HepG2 (cell line): ENCODE measurements around the gene ALB. TPM values are rescaled to one million over a fixed set of nuclear protein-coding genes. Genes with fewer than 3 reads are reported as not detected.

Experiments
- CC2D1A ChIP-seq: sonication (generic); formaldehyde crosslinking; IDR thresholded peaks from 2 replicates; pipeline ENCODE4 v1.8.1; 2023; ENCODE audit warnings: mild to moderate bottlenecking, missing genetic modification reagents
- CHD4 ChIP-seq: fragments of 200-600 bp; sonication (generic); IDR thresholded peaks from 2 replicates; pipeline ENCODE4 v1.7.0; 2017; ENCODE audit warnings: mild to moderate bottlenecking, low read length, borderline replicate concordance
- ELF1 ChIP-seq: sonication (generic); formaldehyde crosslinking; IDR thresholded peaks from 2 replicates; pipeline ENCODE4 v1.4.0; 2020; ENCODE audit warnings: missing genetic modification reagents
- FIP1L1 ChIP-seq: fragments of 200-400 bp; formaldehyde crosslinking; IDR thresholded peaks from 2 replicates; pipeline ENCODE4 v1.6.1; 2018; ENCODE audit warnings: low read depth, mild to moderate bottlenecking, low read length, moderate library complexity, borderline replicate concordance; ENCODE audit not compliant: insufficient read depth
- HNRNPK ChIP-seq: fragments of 200-400 bp; formaldehyde crosslinking; IDR thresholded peaks from 2 replicates; pipeline ENCODE4 v1.6.1; 2018; ENCODE audit warnings: low read length, low read depth, moderate library complexity, mild to moderate bottlenecking; ENCODE audit not compliant: poor library complexity, severe bottlenecking
- ISL2 ChIP-seq: sonication (generic); formaldehyde crosslinking; IDR thresholded peaks from 2 replicates; pipeline ENCODE4 v1.5.0; 2020; ENCODE audit warnings: missing genetic modification reagents
- KLF13 ChIP-seq: sonication (generic); formaldehyde crosslinking; IDR thresholded peaks from 2 replicates; pipeline ENCODE4 v1.4.0; 2020; ENCODE audit warnings: mild to moderate bottlenecking, missing genetic modification reagents
- NR2F2 ChIP-seq: IDR thresholded peaks from 2 replicates; pipeline ENCODE4 v1.6.1; 2012; ENCODE audit warnings: low read depth, inconsistent platforms, borderline replicate concordance
- NRL ChIP-seq: sonication (generic); formaldehyde crosslinking; IDR thresholded peaks from 2 replicates; pipeline ENCODE4 v1.5.0; 2020; ENCODE audit warnings: missing genetic modification reagents, mild to moderate bottlenecking, moderate library complexity, borderline replicate concordance
- THAP11 ChIP-seq: IDR thresholded peaks from 2 replicates; pipeline ENCODE4 v1.6.1; 2016; ENCODE audit warnings: missing biosample characterization, missing genetic modification reagents
- ZFP62 ChIP-seq: sonication (generic); formaldehyde crosslinking; IDR thresholded peaks from 2 replicates; pipeline ENCODE4 v1.4.0; 2020; ENCODE audit warnings: missing genetic modification reagents
- ZMAT3 ChIP-seq: sonication (generic); formaldehyde crosslinking; conservative IDR thresholded peaks from 2 replicates; pipeline ENCODE4 v1.7.0; 2021; ENCODE audit warnings: missing genetic modification reagents
- ZNF12 ChIP-seq: sonication (generic); formaldehyde crosslinking; IDR thresholded peaks from 2 replicates; pipeline ENCODE4 v1.5.0; 2020; ENCODE audit warnings: missing genetic modification reagents
- ZNF33A ChIP-seq: sonication (generic); formaldehyde crosslinking; IDR thresholded peaks from 2 replicates; pipeline ENCODE4 v1.5.1; 2020; ENCODE audit warnings: missing genetic modification reagents, mild to moderate bottlenecking, moderate library complexity, borderline replicate concordance
- ZNF567 ChIP-seq: sonication (generic); formaldehyde crosslinking; IDR thresholded peaks from 2 replicates; pipeline ENCODE4 v1.8.1; 2023; ENCODE audit warnings: mild to moderate bottlenecking, missing genetic modification reagents, borderline replicate concordance
- ZNF589 ChIP-seq: sonication (generic); formaldehyde crosslinking; conservative IDR thresholded peaks from 2 replicates; pipeline ENCODE4 v1.8.0; 2022; ENCODE audit warnings: mild to moderate bottlenecking, moderate library complexity, missing genetic modification reagents
- ZNF660 ChIP-seq: sonication (generic); formaldehyde crosslinking; IDR thresholded peaks from 2 replicates; pipeline ENCODE4 v1.5.1; 2020; ENCODE audit warnings: mild to moderate bottlenecking, low read depth, missing genetic modification reagents, borderline replicate concordance
- ZNF788 ChIP-seq: sonication (generic); formaldehyde crosslinking; IDR thresholded peaks from 2 replicates; pipeline ENCODE4 v1.5.0; 2020; ENCODE audit warnings: mild to moderate bottlenecking, missing genetic modification reagents, borderline replicate concordance
- polyA plus RNA-seq, 8 experiments: library from polyadenylated mRNA; depleted of rRNA in 3 of 8; stranded (reverse) in 7 of 8; unstranded in 1 of 8; fragments of >200 nt; fragmentation: Illumina TruSeq in 4 of 8; extraction: Trizol in 4 of 8; gene quantifications; 2 replicates each; pipeline versions ENCODE4 v1.2.1 to v1.2.3, GENCODE V29; 2011 to 2016; ENCODE audit warnings: low read depth in 4 of 8, missing spikeins in 1 of 8, mixed read lengths in 1 of 8; ENCODE audit not compliant: insufficient read depth in 1 of 8
- total RNA-seq, 5 experiments: library from RNA; depleted of rRNA; stranded (reverse); fragments of >200 nt; fragmentation: Illumina TruSeq; extraction: Trizol; gene quantifications; 2 replicates each; pipeline ENCODE4 v1.2.3, GENCODE V29; 2016; ENCODE audit warnings: low read depth in 1 of 5
- TF ChIP-seq, protein P1 (sequence below): sonication (generic); formaldehyde crosslinking; IDR thresholded peaks from 2 replicates; pipeline ENCODE4 v1.4.0; 2020; ENCODE audit warnings: mild to moderate bottlenecking, missing genetic modification reagents
- TF ChIP-seq, protein P2 (sequence below): sonication (generic); formaldehyde crosslinking; IDR thresholded peaks from 2 replicates; pipeline ENCODE4 v1.8.1; 2023; ENCODE audit warnings: mild to moderate bottlenecking, missing genetic modification reagents
- TF ChIP-seq, protein P3 (sequence below): sonication (generic); formaldehyde crosslinking; IDR thresholded peaks from 2 replicates; pipeline ENCODE4 v1.5.0; 2020; ENCODE audit warnings: mild to moderate bottlenecking, missing genetic modification reagents, borderline replicate concordance
- TF ChIP-seq, protein P4 (sequence below): sonication (generic); formaldehyde crosslinking; IDR thresholded peaks from 2 replicates; pipeline ENCODE4 v1.8.1; 2023; ENCODE audit warnings: missing genetic modification reagents, inconsistent platforms, borderline replicate concordance

The ALB gene
- total and polyA plus RNA-seq, 2 of the 13 experiments (the other 11 are each of a cell fraction or from before 2014, with no cell fraction given) = 22,259 to 22,625 TPM

DNA sequence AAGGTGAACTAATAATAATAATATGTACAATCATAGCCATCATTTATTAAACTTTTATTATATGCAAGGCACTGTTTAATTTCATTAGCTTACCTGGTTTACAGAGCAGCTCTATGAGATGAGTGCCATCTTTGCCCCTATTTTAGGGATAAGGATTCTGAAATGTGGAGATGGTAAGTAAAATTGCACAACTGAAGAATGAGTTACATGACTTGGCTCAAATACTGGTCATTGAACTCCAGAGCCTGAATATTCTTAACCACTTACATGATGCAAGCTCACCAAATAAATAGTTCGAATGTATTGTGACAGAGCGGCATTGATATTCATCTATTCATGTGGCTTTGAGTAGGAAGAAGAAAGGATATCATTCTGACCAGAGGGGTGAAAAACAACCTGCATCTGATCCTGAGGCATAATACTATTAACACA lies 11.7 kb downstream of the ALB start (continued):
- TF ChIP-seq, protein P1, sequence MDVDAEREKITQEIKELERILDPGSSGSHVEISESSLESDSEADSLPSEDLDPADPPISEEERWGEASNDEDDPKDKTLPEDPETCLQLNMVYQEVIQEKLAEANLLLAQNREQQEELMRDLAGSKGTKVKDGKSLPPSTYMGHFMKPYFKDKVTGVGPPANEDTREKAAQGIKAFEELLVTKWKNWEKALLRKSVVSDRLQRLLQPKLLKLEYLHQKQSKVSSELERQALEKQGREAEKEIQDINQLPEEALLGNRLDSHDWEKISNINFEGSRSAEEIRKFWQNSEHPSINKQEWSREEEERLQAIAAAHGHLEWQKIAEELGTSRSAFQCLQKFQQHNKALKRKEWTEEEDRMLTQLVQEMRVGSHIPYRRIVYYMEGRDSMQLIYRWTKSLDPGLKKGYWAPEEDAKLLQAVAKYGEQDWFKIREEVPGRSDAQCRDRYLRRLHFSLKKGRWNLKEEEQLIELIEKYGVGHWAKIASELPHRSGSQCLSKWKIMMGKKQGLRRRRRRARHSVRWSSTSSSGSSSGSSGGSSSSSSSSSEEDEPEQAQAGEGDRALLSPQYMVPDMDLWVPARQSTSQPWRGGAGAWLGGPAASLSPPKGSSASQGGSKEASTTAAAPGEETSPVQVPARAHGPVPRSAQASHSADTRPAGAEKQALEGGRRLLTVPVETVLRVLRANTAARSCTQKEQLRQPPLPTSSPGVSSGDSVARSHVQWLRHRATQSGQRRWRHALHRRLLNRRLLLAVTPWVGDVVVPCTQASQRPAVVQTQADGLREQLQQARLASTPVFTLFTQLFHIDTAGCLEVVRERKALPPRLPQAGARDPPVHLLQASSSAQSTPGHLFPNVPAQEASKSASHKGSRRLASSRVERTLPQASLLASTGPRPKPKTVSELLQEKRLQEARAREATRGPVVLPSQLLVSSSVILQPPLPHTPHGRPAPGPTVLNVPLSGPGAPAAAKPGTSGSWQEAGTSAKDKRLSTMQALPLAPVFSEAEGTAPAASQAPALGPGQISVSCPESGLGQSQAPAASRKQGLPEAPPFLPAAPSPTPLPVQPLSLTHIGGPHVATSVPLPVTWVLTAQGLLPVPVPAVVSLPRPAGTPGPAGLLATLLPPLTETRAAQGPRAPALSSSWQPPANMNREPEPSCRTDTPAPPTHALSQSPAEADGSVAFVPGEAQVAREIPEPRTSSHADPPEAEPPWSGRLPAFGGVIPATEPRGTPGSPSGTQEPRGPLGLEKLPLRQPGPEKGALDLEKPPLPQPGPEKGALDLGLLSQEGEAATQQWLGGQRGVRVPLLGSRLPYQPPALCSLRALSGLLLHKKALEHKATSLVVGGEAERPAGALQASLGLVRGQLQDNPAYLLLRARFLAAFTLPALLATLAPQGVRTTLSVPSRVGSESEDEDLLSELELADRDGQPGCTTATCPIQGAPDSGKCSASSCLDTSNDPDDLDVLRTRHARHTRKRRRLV (CRISPR knock-in tag) = no peak
- TF ChIP-seq ISL2 (CRISPR knock-in tag) = 0 out of 2 replicates have a peak, but pooled peaks have one; percentile 24
- no peak for TF ChIP-seq ELF1
- no peak for TF ChIP-seq THAP11
- no peak for TF ChIP-seq CHD4
- TF ChIP-seq NRL (CRISPR knock-in tag) = no peak
- no peak for TF ChIP-seq NR2F2
- no peak for TF ChIP-seq HNRNPK
- no peak for TF ChIP-seq ZNF567 (CRISPR knock-in tag)
- no peak for TF ChIP-seq ZNF589 (CRISPR knock-in tag)
- TF ChIP-seq ZNF12 (CRISPR knock-in tag) = peak; percentile 37; the same call in 1 of the 2 replicates
- TF ChIP-seq ZNF660 (CRISPR knock-in tag) = no peak
- TF ChIP-seq CC2D1A (CRISPR knock-in tag) = no peak
- TF ChIP-seq, protein P2, sequence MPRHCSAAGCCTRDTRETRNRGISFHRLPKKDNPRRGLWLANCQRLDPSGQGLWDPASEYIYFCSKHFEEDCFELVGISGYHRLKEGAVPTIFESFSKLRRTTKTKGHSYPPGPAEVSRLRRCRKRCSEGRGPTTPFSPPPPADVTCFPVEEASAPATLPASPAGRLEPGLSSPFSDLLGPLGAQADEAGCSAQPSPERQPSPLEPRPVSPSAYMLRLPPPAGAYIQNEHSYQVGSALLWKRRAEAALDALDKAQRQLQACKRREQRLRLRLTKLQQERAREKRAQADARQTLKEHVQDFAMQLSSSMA = no peak
- TF ChIP-seq ZFP62 = no peak
- TF ChIP-seq KLF13 (CRISPR knock-in tag) = no peak
- TF ChIP-seq FIP1L1 = no peak
- TF ChIP-seq, protein P3, sequence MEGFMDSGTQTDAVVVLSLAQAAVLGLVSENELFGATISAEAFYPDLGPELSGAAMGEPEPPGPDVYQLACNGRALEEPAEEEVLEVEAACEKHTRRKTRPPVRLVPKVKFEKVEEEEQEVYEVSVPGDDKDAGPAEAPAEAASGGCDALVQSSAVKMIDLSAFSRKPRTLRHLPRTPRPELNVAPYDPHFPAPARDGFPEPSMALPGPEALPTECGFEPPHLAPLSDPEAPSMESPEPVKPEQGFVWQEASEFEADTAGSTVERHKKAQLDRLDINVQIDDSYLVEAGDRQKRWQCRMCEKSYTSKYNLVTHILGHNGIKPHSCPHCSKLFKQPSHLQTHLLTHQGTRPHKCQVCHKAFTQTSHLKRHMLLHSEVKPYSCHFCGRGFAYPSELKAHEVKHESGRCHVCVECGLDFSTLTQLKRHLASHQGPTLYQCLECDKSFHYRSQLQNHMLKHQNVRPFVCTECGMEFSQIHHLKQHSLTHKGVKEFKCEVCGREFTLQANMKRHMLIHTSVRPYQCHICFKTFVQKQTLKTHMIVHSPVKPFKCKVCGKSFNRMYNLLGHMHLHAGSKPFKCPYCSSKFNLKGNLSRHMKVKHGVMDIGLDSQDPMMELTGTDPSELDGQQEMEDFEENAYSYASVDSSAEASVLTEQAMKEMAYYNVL = no peak
- no peak for TF ChIP-seq ZMAT3 (CRISPR knock-in tag)
- TF ChIP-seq, protein P4, sequence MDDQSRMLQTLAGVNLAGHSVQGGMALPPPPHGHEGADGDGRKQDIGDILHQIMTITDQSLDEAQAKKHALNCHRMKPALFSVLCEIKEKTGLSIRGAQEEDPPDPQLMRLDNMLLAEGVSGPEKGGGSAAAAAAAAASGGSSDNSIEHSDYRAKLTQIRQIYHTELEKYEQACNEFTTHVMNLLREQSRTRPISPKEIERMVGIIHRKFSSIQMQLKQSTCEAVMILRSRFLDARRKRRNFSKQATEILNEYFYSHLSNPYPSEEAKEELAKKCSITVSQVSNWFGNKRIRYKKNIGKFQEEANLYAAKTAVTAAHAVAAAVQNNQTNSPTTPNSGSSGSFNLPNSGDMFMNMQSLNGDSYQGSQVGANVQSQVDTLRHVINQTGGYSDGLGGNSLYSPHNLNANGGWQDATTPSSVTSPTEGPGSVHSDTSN (CRISPR knock-in tag) = no peak
- no peak for TF ChIP-seq ZNF33A (CRISPR knock-in tag)
- no peak for TF ChIP-seq ZNF788 (CRISPR knock-in tag)
